ENCODE measurements around the gene SPATS2L.

- TF ChIP-seq POLR2A (IDR thresholded peaks at IDR 0.05; ENCODE audit: extremely low read depth, insufficient read length) = no peak
- TF ChIP-seq, protein P1, sequence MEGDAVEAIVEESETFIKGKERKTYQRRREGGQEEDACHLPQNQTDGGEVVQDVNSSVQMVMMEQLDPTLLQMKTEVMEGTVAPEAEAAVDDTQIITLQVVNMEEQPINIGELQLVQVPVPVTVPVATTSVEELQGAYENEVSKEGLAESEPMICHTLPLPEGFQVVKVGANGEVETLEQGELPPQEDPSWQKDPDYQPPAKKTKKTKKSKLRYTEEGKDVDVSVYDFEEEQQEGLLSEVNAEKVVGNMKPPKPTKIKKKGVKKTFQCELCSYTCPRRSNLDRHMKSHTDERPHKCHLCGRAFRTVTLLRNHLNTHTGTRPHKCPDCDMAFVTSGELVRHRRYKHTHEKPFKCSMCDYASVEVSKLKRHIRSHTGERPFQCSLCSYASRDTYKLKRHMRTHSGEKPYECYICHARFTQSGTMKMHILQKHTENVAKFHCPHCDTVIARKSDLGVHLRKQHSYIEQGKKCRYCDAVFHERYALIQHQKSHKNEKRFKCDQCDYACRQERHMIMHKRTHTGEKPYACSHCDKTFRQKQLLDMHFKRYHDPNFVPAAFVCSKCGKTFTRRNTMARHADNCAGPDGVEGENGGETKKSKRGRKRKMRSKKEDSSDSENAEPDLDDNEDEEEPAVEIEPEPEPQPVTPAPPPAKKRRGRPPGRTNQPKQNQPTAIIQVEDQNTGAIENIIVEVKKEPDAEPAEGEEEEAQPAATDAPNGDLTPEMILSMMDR (IDR thresholded peaks at IDR 0.05; ENCODE audit: low read depth, low read length) = no peak
- TF ChIP-seq, protein P2, sequence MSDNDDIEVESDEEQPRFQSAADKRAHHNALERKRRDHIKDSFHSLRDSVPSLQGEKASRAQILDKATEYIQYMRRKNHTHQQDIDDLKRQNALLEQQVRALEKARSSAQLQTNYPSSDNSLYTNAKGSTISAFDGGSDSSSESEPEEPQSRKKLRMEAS (IDR thresholded peaks at IDR 0.05; ENCODE audit: low read depth, low read length) = no peak
- no peak for TF ChIP-seq MYC (IDR thresholded peaks at IDR 0.05; ENCODE audit: low read depth, low read length)
These were observed 146.8 kb downstream of the SPATS2L start for GRCh38 chr2:200453142-200453852.
